HG03442 (cell line): ENCODE data around the gene DVL2.

Source experiments
- ATAC-seq: cut with Tn5 transposase; IDR thresholded peaks from one replicate; pipeline ENCODE4 v1.9.1; 2021; ENCODE audit warnings: mild to moderate bottlenecking, moderate library complexity; ENCODE audit not compliant: unreplicated experiment

Gene DVL2

GRCh38 chr17:7234083-7234951, at the start of gene DVL2:
Gene DVL2 (minus strand): TSS chr17:7234517. CDS start chr17:7234262, 255 bp downstream.
- peak; percentile 60 for ATAC-seq

GRCh38 chr17:7283471-7284216, 49.3 kb upstream of the DVL2 start:
- no peak for ATAC-seq

- no peak for ATAC-seq
These were observed 48.5 kb upstream of the DVL2 start for GRCh38 chr17:7282752-7283321.

GRCh38 chr17:7281953-7282751, 47.8 kb upstream of the DVL2 start:
- no peak for ATAC-seq

- peak; percentile 67 for ATAC-seq
These were observed 47.0 kb upstream of the DVL2 start, which contains the start of gene SLC2A4 for GRCh38 chr17:7281074-7281952. Gene SLC2A4 (plus strand): TSS chr17:7281718. CDS start chr17:7281935, 217 bp downstream.

- ATAC-seq: peak; percentile 57
These were observed 46.3 kb upstream of the DVL2 start for GRCh38 chr17:7280519-7281073.

- no peak for ATAC-seq
These were observed 45.1 kb upstream of the DVL2 start for GRCh38 chr17:7279448-7279847.

GRCh38 chr17:7266784-7267183, 32.5 kb upstream of the DVL2 start:
- no peak for ATAC-seq

GRCh38 chr17:7263801-7264078, 29.4 kb upstream of the DVL2 start:
- ATAC-seq: no peak

- no peak for ATAC-seq
These were observed 28.9 kb upstream of the DVL2 start for GRCh38 chr17:7262935-7263800.

- no peak for ATAC-seq
These were observed 28.0 kb upstream of the DVL2 start, which contains the start of gene CLDN7 for GRCh38 chr17:7262192-7262934. Gene CLDN7 (minus strand): TSS chr17:7262478. CDS start chr17:7262043, 435 bp downstream.

- no peak for ATAC-seq
These were observed 27.3 kb upstream of the DVL2 start for GRCh38 chr17:7261379-7262191.

- no peak for ATAC-seq
These were observed 26.5 kb upstream of the DVL2 start for GRCh38 chr17:7260651-7261378.

- no peak for ATAC-seq
These were observed 25.8 kb upstream of the DVL2 start for GRCh38 chr17:7260151-7260550.

- ATAC-seq: no peak
These were observed 25.2 kb upstream of the DVL2 start for GRCh38 chr17:7259555-7259889.

- no peak for ATAC-seq
These were observed 24.6 kb upstream of the DVL2 start for GRCh38 chr17:7258731-7259554.
